ENCODE results near the gene ITGA5.

ITGA5 gene

GRCh38 chr12:54388237-54389133, 30.6 kb downstream of the ITGA5 start:
- TF ChIP-seq CTCF (IDR thresholded peaks at IDR 0.05; ENCODE audit: low read depth, low read length, missing control alignments): no peak
- no peaks in the 10 kb centered on the region for H3K27me3 ChIP-seq (replicated peaks)
- no peak for DNase-seq
- H3K27ac ChIP-seq: no peak overlapping the region
- no peaks in the 10 kb centered on the region for H3K36me3 ChIP-seq (replicated peaks)
- in situ Hi-C loops (cut with HindIII; ENCODE audit: low pct_ligation_motif_present, low sequenced_read_pairs): no loop called here
- H3K4me3 ChIP-seq (ENCODE audit: low read depth, low read length): no peak overlapping the region

- Histone ChIP-seq H3K27me3 (replicated peaks) (no peaks in the 10 kb centered on the region), H3K27ac (no peak overlapping the region), H3K36me3 (replicated peaks) (no peaks in the 10 kb centered on the region), H3K4me3 (ENCODE audit: low read depth, low read length) (no peak overlapping the region)
- TF ChIP-seq CTCF (IDR thresholded peaks at IDR 0.05; ENCODE audit: low read depth, low read length, missing control alignments): no peak
- no peak for DNase-seq
- in situ Hi-C loops (cut with HindIII; ENCODE audit: low pct_ligation_motif_present, low sequenced_read_pairs): no loop called here
Observed at GRCh38 chr12:54387114-54387467, 32.0 kb downstream of the ITGA5 start.

- Histone ChIP-seq H3K4me3 (ENCODE audit: low read depth, low read length) (no peak overlapping the region), H3K27ac (no peak overlapping the region), H3K36me3 (replicated peaks) (no peaks in the 10 kb centered on the region), H3K27me3 (replicated peaks) (no peaks in the 10 kb centered on the region)
- DNase-seq: no peak
- in situ Hi-C loops (cut with HindIII; ENCODE audit: low pct_ligation_motif_present, low sequenced_read_pairs): no loop called here
- no peak for TF ChIP-seq CTCF (IDR thresholded peaks at IDR 0.05; ENCODE audit: low read depth, low read length, missing control alignments)
Observed at GRCh38 chr12:54386403-54387113, 32.5 kb downstream of the ITGA5 start.

- H3K36me3 ChIP-seq (replicated peaks): no peaks in the 10 kb centered on the region
- DNase-seq: no peak
- TF ChIP-seq CTCF (IDR thresholded peaks at IDR 0.05; ENCODE audit: low read depth, low read length, missing control alignments): no peak
- H3K27me3 ChIP-seq (replicated peaks): no peaks in the 10 kb centered on the region
- in situ Hi-C loops (cut with HindIII; ENCODE audit: low pct_ligation_motif_present, low sequenced_read_pairs): no loop called here
- no peak overlapping the region for H3K4me3 ChIP-seq (ENCODE audit: low read depth, low read length)
- H3K27ac ChIP-seq: no peak overlapping the region
Observed at GRCh38 chr12:54385251-54385914, 33.7 kb downstream of the ITGA5 start.

GRCh38 chr12:54384591-54385041, 34.5 kb downstream of the ITGA5 start, which contains the start of gene ZNF385A:
ZNF385A (minus strand) TSS chr12:54384733; CDS start chr12:54384514, 219 bp downstream.
- TF ChIP-seq CTCF (IDR thresholded peaks at IDR 0.05; ENCODE audit: low read depth, low read length, missing control alignments): no peak
- Histone ChIP-seq H3K27ac (peak within 1 kb of the TSS; percentile 14), H3K36me3 (replicated peaks) (no peaks in the 10 kb centered on the region), H3K27me3 (replicated peaks) (no peaks in the 10 kb centered on the region), H3K4me3 (ENCODE audit: low read depth, low read length) (no peak within 1 kb of the TSS)
- DNase-seq: no peak
- in situ Hi-C loops (cut with HindIII; ENCODE audit: low pct_ligation_motif_present, low sequenced_read_pairs): no loop called here
